Mucosa of descending colon (tissue), 3 donors: ENCODE measurements around the gene RAMP1. TPM values are rescaled to one million over a fixed set of nuclear protein-coding genes. Genes with fewer than 3 reads are reported as not detected.

ENCODE experiments used
- ATAC-seq: fragments of 200-7000 bp; cut with Tn5 transposase; one replicate; pipeline ENCODE4 v1.9.1; 2020; ENCODE audit warnings: mild to moderate bottlenecking, moderate library complexity
- DNase-seq, 3 donors: peaks; one replicate each; pipeline ENCODE4 v3.0.0-alpha.2; 2020
- H3K36me3 ChIP-seq: fragments of 200-600 bp; one replicate; pipeline ENCODE4 v1.8.0; 2021; ENCODE audit warnings: low read depth, mild to moderate bottlenecking
- H3K4me1 ChIP-seq: fragments of 200-600 bp; one replicate; pipeline ENCODE4 v1.8.0; 2021; ENCODE audit warnings: low read depth, mild to moderate bottlenecking
- H3K4me3 ChIP-seq: fragments of 200-600 bp; one replicate; pipeline ENCODE4 v1.8.0; 2021; ENCODE audit warnings: mild to moderate bottlenecking
- H3K9me3 ChIP-seq: fragments of 200-600 bp; one replicate; pipeline ENCODE4 v1.8.0; 2021; ENCODE audit warnings: mild to moderate bottlenecking
- intact Hi-C, 2 donors: fragments of 100-400 bp; cut with DNase I in 1 of 2; cut with micrococcal nuclease in 1 of 2; formaldehyde crosslinking; loops; one replicate each; pipeline versions ENCODE4 v1.11.0 to v1.11.1; 2022; cut with DNase I, micrococcal nuclease
- total RNA-seq, 3 donors: library from RNA; stranded (reverse); fragmentation: NEBNext Ultra II Directional in 2 of 3; extraction: Animal tissue kit (Norgen Biotek cat#: 25700) in 2 of 3; gene quantifications; one replicate each; pipeline versions ENCODE4 v1.2.1 to v1.2.4, GENCODE V29; 2021 to 2023
- TF ChIP-seq, protein P1 (sequence below): fragments of 200-600 bp; IDR thresholded peaks from one replicate; pipeline ENCODE4 v1.8.0; 2022; ENCODE audit warnings: antibody characterized with exemption, mild to moderate bottlenecking
- donor health status: DM: no; HTN: no; CAD: no; lungs with moderate emphysema.
- donor health status: DM: no; HTN: no; CAD: no.
- donor health status: DM: no; HTN: yes; CAD: no.

Gene RAMP1
- total RNA-seq, 3 donors from 2014 or later, result 4.9 to 154 (median 10.9) TPM

DNA sequence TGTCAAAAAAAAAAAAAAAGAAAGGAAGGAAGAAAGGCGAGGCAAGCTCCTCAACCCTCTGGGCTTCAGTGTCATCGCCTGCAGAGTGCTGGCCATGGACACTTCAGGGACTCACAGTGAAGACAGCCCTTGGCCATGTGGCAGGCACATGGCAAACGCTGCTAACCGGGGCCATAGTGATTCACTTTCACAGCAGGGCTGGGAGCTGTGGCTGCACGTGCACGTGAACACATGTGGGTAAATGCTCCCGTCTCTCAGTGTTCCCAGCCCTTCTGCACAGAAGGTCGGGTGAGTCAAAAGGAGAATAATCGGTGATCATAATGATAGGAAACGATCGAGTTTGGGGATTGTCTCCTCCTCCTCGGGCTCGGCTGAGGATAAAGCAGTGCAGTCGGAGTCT is 61.2 kb downstream of the RAMP1 start:
- no peak overlapping the region for H3K4me3 ChIP-seq
- intact Hi-C loops, result no loop called here
- ATAC-seq (no peak), DNase-seq (no peak)
- TF ChIP-seq, protein P1, sequence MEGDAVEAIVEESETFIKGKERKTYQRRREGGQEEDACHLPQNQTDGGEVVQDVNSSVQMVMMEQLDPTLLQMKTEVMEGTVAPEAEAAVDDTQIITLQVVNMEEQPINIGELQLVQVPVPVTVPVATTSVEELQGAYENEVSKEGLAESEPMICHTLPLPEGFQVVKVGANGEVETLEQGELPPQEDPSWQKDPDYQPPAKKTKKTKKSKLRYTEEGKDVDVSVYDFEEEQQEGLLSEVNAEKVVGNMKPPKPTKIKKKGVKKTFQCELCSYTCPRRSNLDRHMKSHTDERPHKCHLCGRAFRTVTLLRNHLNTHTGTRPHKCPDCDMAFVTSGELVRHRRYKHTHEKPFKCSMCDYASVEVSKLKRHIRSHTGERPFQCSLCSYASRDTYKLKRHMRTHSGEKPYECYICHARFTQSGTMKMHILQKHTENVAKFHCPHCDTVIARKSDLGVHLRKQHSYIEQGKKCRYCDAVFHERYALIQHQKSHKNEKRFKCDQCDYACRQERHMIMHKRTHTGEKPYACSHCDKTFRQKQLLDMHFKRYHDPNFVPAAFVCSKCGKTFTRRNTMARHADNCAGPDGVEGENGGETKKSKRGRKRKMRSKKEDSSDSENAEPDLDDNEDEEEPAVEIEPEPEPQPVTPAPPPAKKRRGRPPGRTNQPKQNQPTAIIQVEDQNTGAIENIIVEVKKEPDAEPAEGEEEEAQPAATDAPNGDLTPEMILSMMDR, result no peak
- no peaks in the 10 kb centered on the region for H3K4me1 ChIP-seq
- no peaks in the 10 kb centered on the region for H3K9me3 ChIP-seq
- no peaks in the 10 kb centered on the region for H3K36me3 ChIP-seq

DNA sequence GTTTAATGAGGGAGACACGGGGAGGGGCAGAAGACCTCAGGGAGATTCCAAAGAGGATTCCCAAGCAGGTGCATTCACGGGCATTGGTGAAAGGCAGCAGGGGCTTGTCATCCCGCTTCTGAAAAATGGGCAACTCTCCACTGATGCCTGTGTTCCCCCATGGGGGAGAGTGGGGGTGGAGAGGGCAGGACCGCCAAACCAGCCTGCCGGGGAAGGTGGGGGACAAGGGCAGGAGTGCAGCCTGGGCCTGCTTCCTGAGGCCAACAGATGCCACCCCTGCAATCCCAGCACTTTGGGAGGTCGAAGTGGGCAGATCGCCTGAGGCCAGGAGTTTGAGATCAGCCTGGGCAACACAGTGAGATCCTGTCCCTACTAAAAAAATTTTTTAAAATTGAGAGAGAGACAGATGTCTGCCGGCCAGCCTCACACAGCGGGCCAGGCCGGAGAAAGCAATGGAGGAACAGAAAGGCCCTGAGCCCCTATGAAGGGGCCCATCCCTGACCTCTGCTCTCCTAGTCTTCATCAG is 62.6 kb downstream of the RAMP1 start:
- intact Hi-C loops, result no loop called here
- H3K36me3 ChIP-seq, result no peaks in the 10 kb centered on the region
- no peak for DNase-seq
- no peak overlapping the region for H3K4me3 ChIP-seq
- H3K9me3 ChIP-seq, result no peaks in the 10 kb centered on the region
- no peaks in the 10 kb centered on the region for H3K4me1 ChIP-seq
- TF ChIP-seq, protein P1, result no peak
- ATAC-seq, result no peak

DNA sequence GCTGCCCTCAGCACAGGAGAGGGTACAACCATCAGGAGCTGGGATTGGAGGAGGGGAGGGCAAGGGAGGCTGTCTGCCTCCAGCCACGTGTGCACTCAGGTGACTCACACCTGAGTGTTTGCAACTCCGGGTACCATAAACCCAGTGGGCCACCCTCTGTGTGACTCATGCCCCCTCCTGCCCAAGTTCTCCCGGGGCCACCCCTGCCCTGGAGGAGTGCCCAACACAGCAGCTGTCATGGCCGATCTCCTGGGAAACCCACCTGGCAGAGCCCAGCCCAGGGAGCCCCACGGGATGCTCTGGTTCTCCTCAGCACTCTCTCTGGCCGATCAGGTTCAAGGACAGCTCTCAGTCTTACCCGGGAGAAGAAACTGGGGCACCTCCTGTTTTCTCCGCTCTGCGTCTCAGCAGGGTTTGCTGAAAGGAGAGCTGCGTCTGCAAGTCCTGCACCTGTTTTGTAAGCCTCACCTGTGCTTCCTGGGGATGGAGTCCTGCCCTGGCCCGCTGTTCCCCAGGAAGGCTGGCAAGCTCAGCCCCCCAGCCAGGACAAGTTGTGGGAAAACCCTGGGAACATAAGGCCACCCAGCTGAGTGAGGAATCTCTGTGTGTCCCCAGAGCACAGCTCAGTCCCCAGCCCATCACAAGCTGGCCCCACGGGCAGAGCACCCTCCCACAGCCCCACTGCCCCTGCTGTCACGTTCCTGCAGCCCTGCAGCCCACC is 63.4 kb downstream of the RAMP1 start:
- H3K4me1 ChIP-seq, result no peaks in the 10 kb centered on the region
- H3K36me3 ChIP-seq, result no peaks in the 10 kb centered on the region
- H3K9me3 ChIP-seq, result no peaks in the 10 kb centered on the region
- TF ChIP-seq, protein P1, result no peak
- intact Hi-C loops, result no loop called here
- no peak overlapping the region for H3K4me3 ChIP-seq
- DNase-seq (no peak), ATAC-seq (peak; percentile 76)

DNA sequence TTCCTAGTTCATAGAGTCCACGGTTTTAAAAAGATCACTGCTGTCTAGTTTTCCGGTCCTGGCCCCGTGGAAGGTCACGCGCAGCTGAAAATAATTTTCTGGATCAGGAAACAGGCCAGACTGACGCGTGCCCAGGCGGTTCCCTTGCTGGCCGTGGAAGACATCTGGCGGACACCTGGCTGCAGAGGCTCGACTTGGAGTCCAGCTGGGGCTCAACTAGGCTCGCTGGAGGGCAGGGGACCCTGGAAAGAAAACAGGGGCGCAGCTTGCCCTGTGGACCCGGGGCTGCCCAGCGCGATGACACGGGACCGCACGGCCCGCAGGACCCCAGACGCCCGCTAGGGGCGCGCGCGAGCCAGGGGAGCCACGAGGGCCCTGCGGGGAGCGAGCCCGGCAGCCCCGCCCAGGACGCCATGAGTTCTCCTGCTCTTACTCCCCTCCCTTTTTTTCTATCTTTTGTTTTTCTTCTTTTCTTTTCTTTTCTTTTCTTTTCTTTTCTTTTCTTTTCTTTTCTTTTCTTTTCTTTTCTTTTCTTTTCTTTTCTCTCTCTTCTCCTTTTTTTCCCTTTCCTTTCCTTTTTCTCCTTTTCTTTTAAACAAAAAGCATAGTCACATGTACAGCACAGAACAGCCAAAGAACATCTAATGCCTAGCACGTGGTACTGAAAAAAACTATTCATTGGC is 64.2 kb downstream of the RAMP1 start:
- no peak overlapping the region for H3K4me3 ChIP-seq
- no peaks in the 10 kb centered on the region for H3K9me3 ChIP-seq
- H3K4me1 ChIP-seq, result no peaks in the 10 kb centered on the region
- no peaks in the 10 kb centered on the region for H3K36me3 ChIP-seq
- DNase-seq (peak; percentile 69 to 78 (median 72)), ATAC-seq (peak; percentile 87)
- intact Hi-C loops, result no loop called here
- TF ChIP-seq, protein P1, result peak; percentile 82

DNA sequence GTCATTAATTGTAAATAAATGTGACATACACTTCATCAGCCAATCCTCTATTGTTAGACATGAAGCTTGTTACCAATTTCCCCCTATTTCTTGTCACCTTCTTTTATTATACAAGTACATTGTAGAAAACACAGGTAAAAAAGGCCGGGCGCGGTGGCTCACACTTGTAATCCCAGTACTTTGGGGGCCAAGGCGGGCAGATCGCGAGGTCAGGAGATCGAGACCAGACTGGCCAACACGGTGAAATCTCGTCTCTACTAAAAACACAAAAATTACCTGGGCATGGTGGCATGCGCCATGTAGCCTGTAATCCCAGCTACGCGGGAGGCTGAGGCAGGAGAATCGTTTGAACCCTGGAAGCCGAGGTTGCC is 64.7 kb downstream of the RAMP1 start:
- Histone ChIP-seq H3K9me3 (no peaks in the 10 kb centered on the region), H3K36me3 (no peaks in the 10 kb centered on the region), H3K4me3 (no peak overlapping the region), H3K4me1 (no peaks in the 10 kb centered on the region)
- DNase-seq (no peak), ATAC-seq (no peak)
- TF ChIP-seq, protein P1, result no peak
- intact Hi-C loops, result no loop called here
